Epidermal melanocyte (primary cell): Measurements from ENCODE around the gene KIF26A.
"Not testable (repeated sequence)": the region's sequence is repeated elsewhere in the genome, so short reads cannot be mapped to it uniquely, and the experiment has no call there.

Experiments
- DNase-seq: peaks from one replicate; pipeline ENCODE4 v3.0.0; 2011; ENCODE audit warnings: low spot score; ENCODE audit not compliant: insufficient read length

The KIF26A gene

GRCh38 chr14:104207142-104208014, 69.0 kb downstream of the KIF26A start:
- DNase-seq, result no peak

GRCh38 chr14:104208015-104208295, 69.6 kb downstream of the KIF26A start:
- DNase-seq, result not testable (repeated sequence)

- DNase-seq, result not testable (repeated sequence)
These were observed 69.9 kb downstream of the KIF26A start for GRCh38 chr14:104208331-104208730.

GRCh38 chr14:104209071-104209470, 70.7 kb downstream of the KIF26A start:
- DNase-seq, result not testable (repeated sequence)

- DNase-seq, result no peak
These were observed 71.8 kb downstream of the KIF26A start for GRCh38 chr14:104209985-104210816.

- no peak for DNase-seq
These were observed 72.4 kb downstream of the KIF26A start for GRCh38 chr14:104210817-104211195.

- no peak for DNase-seq
These were observed 72.8 kb downstream of the KIF26A start for GRCh38 chr14:104211215-104211614.

GRCh38 chr14:104211741-104212140, 73.4 kb downstream of the KIF26A start:
- DNase-seq, result no peak

- no peak for DNase-seq
These were observed 74.1 kb downstream of the KIF26A start for GRCh38 chr14:104212206-104213095.

- no peak for DNase-seq
These were observed 75.1 kb downstream of the KIF26A start for GRCh38 chr14:104213301-104214034.

- no peak for DNase-seq
These were observed 76.2 kb downstream of the KIF26A start for GRCh38 chr14:104214431-104215218.

- DNase-seq, result no peak
These were observed 77.4 kb downstream of the KIF26A start for GRCh38 chr14:104215706-104216334.

GRCh38 chr14:104216457-104216856, 78.1 kb downstream of the KIF26A start:
- DNase-seq, result no peak

GRCh38 chr14:104217486-104218360, 79.3 kb downstream of the KIF26A start:
- no peak for DNase-seq

- DNase-seq, result no peak
These were observed 80.2 kb downstream of the KIF26A start for GRCh38 chr14:104218361-104219180.

- DNase-seq, result no peak
These were observed 81.4 kb downstream of the KIF26A start for GRCh38 chr14:104219731-104220214.

GRCh38 chr14:104220215-104221070, 82.1 kb downstream of the KIF26A start:
- no peak for DNase-seq
